ENCODE results near the gene REM2. TPM values are rescaled to one million over a fixed set of nuclear protein-coding genes. Genes with fewer than 3 reads are reported as not detected.

Gene REM2
- total and polyA plus RNA-seq, 10 donors = 1.4 to 5.8 (median 3.2) TPM

- no peak for DNase-seq
- no peak overlapping the region for H3K4me3 ChIP-seq
- TF ChIP-seq CTCF (IDR thresholded peaks at IDR 0.05 in 8 of 11, conservative IDR thresholded peaks at IDR 0.05 in 3 of 11) = no peak
- no peak for TF ChIP-seq POLR2A (IDR thresholded peaks at IDR 0.05)
- TF ChIP-seq POLR2AphosphoS5 (IDR thresholded peaks at IDR 0.05) = peak in 1 of 3 donors; percentile 11
- 93 to 96% (median 95%) methylated on average over 4 to 9 of the region's 9 CpGs for WGBS, 5 donors
- intact Hi-C loops (cut with DNase I; ENCODE audit: low total_unique reads) = no loop called here
- peaks cover 0 to 80% (median 40%) of the 10 kb centered on the region in 6 donors for H3K4me1 ChIP-seq
- H3K9me3 ChIP-seq = no peaks in the 10 kb centered on the region
- peaks cover 0 to 54% (median 29%) of the 10 kb centered on the region in 6 donors for H3K36me3 ChIP-seq
- peaks cover 0 to 25% (median 0%) of the 10 kb centered on the region in 7 donors for H3K27me3 ChIP-seq (replicated peaks in 1 of 7)
- H3K27ac ChIP-seq = no peak overlapping the region
These were observed 41.7 kb upstream of the REM2 start for GRCh38 chr14:22841311-22841710.

GRCh38 chr14:22841769-22842168, 41.3 kb upstream of the REM2 start:
- H3K27ac ChIP-seq = no peak overlapping the region
- no peak overlapping the region for H3K4me3 ChIP-seq
- peaks cover 0 to 59% (median 29%) of the 10 kb centered on the region in 6 donors for H3K36me3 ChIP-seq
- H3K27me3 ChIP-seq (replicated peaks in 1 of 7) = peaks cover 0 to 24% (median 0%) of the 10 kb centered on the region in 7 donors
- intact Hi-C loops (cut with DNase I; ENCODE audit: low total_unique reads) = no loop called here
- no peak for DNase-seq
- H3K4me1 ChIP-seq = peaks cover 0 to 80% (median 41%) of the 10 kb centered on the region in 6 donors
- TF ChIP-seq POLR2A (IDR thresholded peaks at IDR 0.05) = no peak
- no peak for TF ChIP-seq CTCF (IDR thresholded peaks at IDR 0.05 in 8 of 11, conservative IDR thresholded peaks at IDR 0.05 in 3 of 11)
- no peak for TF ChIP-seq POLR2AphosphoS5 (IDR thresholded peaks at IDR 0.05)
- no peaks in the 10 kb centered on the region for H3K9me3 ChIP-seq
- 86 to 89% (median 87%) methylated on average over 8 of the region's 8 CpGs for WGBS, 5 donors

- WGBS, 5 donors = 86 to 94% (median 91%) methylated on average over 28 of the region's 28 CpGs
These were observed 40.6 kb upstream of the REM2 start for GRCh38 chr14:22842211-22843122.

More at GRCh38 chr14:22842211-22843122, 40.6 kb upstream of the REM2 start:
- peaks cover 0 to 64% (median 29%) of the 10 kb centered on the region in 6 donors for H3K36me3 ChIP-seq
- no peak for TF ChIP-seq CTCF (IDR thresholded peaks at IDR 0.05 in 8 of 11, conservative IDR thresholded peaks at IDR 0.05 in 3 of 11)
- peak in 2 of 3 donors; percentile 20 to 43 for TF ChIP-seq POLR2AphosphoS5 (IDR thresholded peaks at IDR 0.05)
- TF ChIP-seq POLR2A (IDR thresholded peaks at IDR 0.05) = no peak
- H3K9me3 ChIP-seq = no peaks in the 10 kb centered on the region
- intact Hi-C loops (cut with DNase I; ENCODE audit: low total_unique reads) = no loop called here
- peaks cover 0 to 22% (median 0%) of the 10 kb centered on the region in 7 donors for H3K27me3 ChIP-seq (replicated peaks in 1 of 7)
- peak overlapping the region in 1 of 8 donors; percentile 8 for H3K27ac ChIP-seq
- DNase-seq = no peak
- H3K4me1 ChIP-seq = peaks cover 0 to 80% (median 43%) of the 10 kb centered on the region in 6 donors
- H3K4me3 ChIP-seq = no peak overlapping the region
